Motor neuron (in vitro differentiated cells): ENCODE data around the gene MAP4. TPM values are rescaled to one million over a fixed set of nuclear protein-coding genes. Genes with fewer than 3 reads are reported as not detected.
A peak's percentile ranks its signal among the peaks of the same experiment; 100 is the strongest.
"Not testable (repeated sequence)": the region's sequence is repeated elsewhere in the genome, so short reads cannot be mapped to it uniquely, and the experiment has no call there.

Experiments
- ATAC-seq, 8 experiments: fragments of 200-7000 bp; cut with Tn5 transposase; replicated peaks in 6 of 8; 2 replicates each; pipeline ENCODE4 v1.8.0; 2021; ENCODE audit warnings: mild to moderate bottlenecking in 8 of 8, moderate library complexity in 8 of 8
- H3K27ac ChIP-seq, 2 donors: fragments of 250-450 bp; sonication (Bioruptor Pico); 2 replicates each; pipeline ENCODE4 v1.9.0; 2021; ENCODE audit warnings: antibody characterized with exemption in 2 of 2, mild to moderate bottlenecking in 2 of 2, moderate library complexity in 1 of 2
- H3K4me1 ChIP-seq, 2 donors: fragments of 250-450 bp; sonication (Bioruptor Pico); replicated peaks in 1 of 2; 2 replicates each; pipeline ENCODE4 v1.6.1; 2021; ENCODE audit warnings: antibody characterized with exemption in 2 of 2, mild to moderate bottlenecking in 2 of 2, moderate library complexity in 1 of 2
- H3K4me3 ChIP-seq, 5 donors: fragments of 250-450 bp; sonication (Bioruptor Pico); 2 replicates each; pipeline ENCODE4 v1.9.0; 2021; ENCODE audit warnings: antibody characterized with exemption in 5 of 5, mild to moderate bottlenecking in 5 of 5, moderate library complexity in 4 of 5
- WGBS, 10 experiments: fragments of 450-650 bp; shearing (Covaris generic); methylation state at CpG; one replicate each; pipeline ENCODE4 v1.0.0; 2022; 5-methylcytosine and 5-hydroxymethylcytosine counted together
- in situ Hi-C, 9 experiments: fragments of 400-800 bp; cut with MboI; loops; one replicate each; pipeline ENCODE4 v1.15.0; 2021; ENCODE audit warnings: low sequenced_read_pairs in 9 of 9, low pct_unique_long_range_greater_than_20kb in 2 of 9; ENCODE audit not compliant: unreplicated experiment in 9 of 9
- total RNA-seq, 8 experiments: library from RNA; unstranded; fragments of 300-600 nt; gene quantifications; 2 replicates each; pipeline versions ENCODE4 v1.2.3 to v1.2.4, GENCODE V29; 2022

MAP4 gene
- total RNA-seq, 8 experiments from 2014 or later = 62.7 to 256 (median 142) TPM

- H3K4me1 ChIP-seq, in situ Hi-C loops, H3K27ac ChIP-seq, H3K4me3 ChIP-seq: not testable (repeated sequence)
- 50 to 100% (median 100%) methylated on average over 1 to 6 of the region's 6 CpGs; no CpG with 5 or more reads in 4 of the 10 experiments for WGBS, 10 experiments
- peak in 1 of 8 experiments; percentile 34 for ATAC-seq
Observed at GRCh38 chr3:48008066-48008465, 8.2 kb downstream of the MAP4 start.

- in situ Hi-C loops, ATAC-seq, H3K4me3 ChIP-seq, H3K27ac ChIP-seq, H3K4me1 ChIP-seq: not testable (repeated sequence)
- 60 to 100% (median 95%) methylated on average over 1 to 4 of the region's 6 CpGs; no CpG with 5 or more reads in 4 of the 10 experiments for WGBS, 10 experiments
Observed at GRCh38 chr3:48007361-48007760, 8.9 kb downstream of the MAP4 start.

GRCh38 chr3:48006794-48007193, 9.4 kb downstream of the MAP4 start:
- H3K27ac ChIP-seq, H3K4me3 ChIP-seq, H3K4me1 ChIP-seq, ATAC-seq, in situ Hi-C loops: not testable (repeated sequence)
- WGBS, 10 experiments = 89 to 100% (median 97%) methylated on average over 3 to 4 of the region's 4 CpGs; no CpG with 5 or more reads in 6 of the 10 experiments

- peaks cover 0 to 2% of the 10 kb centered on the region in 2 donors for H3K4me1 ChIP-seq
- H3K4me3 ChIP-seq = no peak overlapping the region
- 80 to 100% (median 100%) methylated on average over 1 to 2 of the region's 5 CpGs; no CpG with 5 or more reads in 7 of the 10 experiments for WGBS, 10 experiments
- in situ Hi-C loops = no loop called here
- H3K27ac ChIP-seq = no peak overlapping the region
- ATAC-seq = no peak
Observed at GRCh38 chr3:48004694-48005093, 11.5 kb downstream of the MAP4 start.

GRCh38 chr3:48002787-48003186, 13.4 kb downstream of the MAP4 start:
- ATAC-seq = no peak
- Histone ChIP-seq H3K4me1 (peaks cover 0 to 2% of the 10 kb centered on the region in 2 donors), H3K4me3 (no peak overlapping the region), H3K27ac (no peak overlapping the region)
- in situ Hi-C loops = no loop called here
- WGBS, 10 experiments = 94 to 100% (median 98%) methylated on average over 2 to 5 of the region's 5 CpGs

- no peak overlapping the region for H3K27ac ChIP-seq
- in situ Hi-C loops = no loop called here
- WGBS, 10 experiments = 82 to 100% (median 96%) methylated on average over 1 to 3 of the region's 4 CpGs; no CpG with 5 or more reads in 2 of the 10 experiments
Observed at GRCh38 chr3:48001991-48002390, 14.2 kb downstream of the MAP4 start.

GRCh38 chr3:48000212-48000611, 16.0 kb downstream of the MAP4 start:
- ATAC-seq = no peak
- in situ Hi-C loops = no loop called here
- 92 to 100% (median 100%) methylated on average over 1 to 2 of the region's 2 CpGs; no CpG with 5 or more reads in 2 of the 10 experiments for WGBS, 10 experiments
- Histone ChIP-seq H3K4me1 (no peaks in the 10 kb centered on the region), H3K27ac (no peak overlapping the region), H3K4me3 (no peak overlapping the region)

More at GRCh38 chr3:48001991-48002390, 14.2 kb downstream of the MAP4 start:
- no peak for ATAC-seq
- Histone ChIP-seq H3K4me3 (no peak overlapping the region), H3K4me1 (peaks cover 0 to 2% of the 10 kb centered on the region in 2 donors)

GRCh38 chr3:47996440-47996839, 19.8 kb downstream of the MAP4 start:
- in situ Hi-C loops = loop anchor here in 3 of 9 experiments (25.0 kb wide), 2 partner anchors 159 to 166 kb away; no protein-coding TSS in a partner anchor
- WGBS, 10 experiments = 91 to 100% (median 100%) methylated on average over 1 to 2 of the region's 2 CpGs; no CpG with 5 or more reads in 2 of the 10 experiments
- no peak for ATAC-seq
- H3K4me1 ChIP-seq = no peaks in the 10 kb centered on the region
- no peak overlapping the region for H3K4me3 ChIP-seq
- H3K27ac ChIP-seq = no peak overlapping the region

GRCh38 chr3:47994180-47994579, 22.0 kb downstream of the MAP4 start:
- no peak for ATAC-seq
- H3K27ac ChIP-seq = no peak overlapping the region
- 74 to 100% (median 88%) methylated on average over 2 to 3 of the region's 3 CpGs for WGBS, 10 experiments
- in situ Hi-C loops = loop anchor here in 3 of 9 experiments (25.0 kb wide), 2 partner anchors 157 to 168 kb away; no protein-coding TSS in a partner anchor
- H3K4me1 ChIP-seq = no peaks in the 10 kb centered on the region
- H3K4me3 ChIP-seq = no peak overlapping the region

GRCh38 chr3:47991341-47991740, 24.9 kb downstream of the MAP4 start:
- 80 to 100% (median 87%) methylated on average over 1 to 7 of the region's 11 CpGs; no CpG with 5 or more reads in 3 of the 10 experiments for WGBS, 10 experiments
- in situ Hi-C loops = loop anchor here in 3 of 9 experiments (25.0 kb wide), 2 partner anchors 154 to 171 kb away; no protein-coding TSS in a partner anchor
- no peak overlapping the region for H3K4me3 ChIP-seq
- ATAC-seq = no peak
- no peaks in the 10 kb centered on the region for H3K4me1 ChIP-seq
- no peak overlapping the region for H3K27ac ChIP-seq

- Histone ChIP-seq H3K4me1 (no peaks in the 10 kb centered on the region), H3K4me3 (no peak overlapping the region), H3K27ac (no peak overlapping the region)
- ATAC-seq = peak; percentile 71 to 99 (median 92)
- WGBS, 10 experiments = 0 to 100% (median 31%) methylated on average over 1 to 2 of the region's 2 CpGs; no CpG with 5 or more reads in 2 of the 10 experiments
- in situ Hi-C loops = loop anchor here in 4 of 9 experiments (10.0 to 25.0 kb wide), 3 partner anchors 153 to 172 kb away; no protein-coding TSS in a partner anchor
Observed at GRCh38 chr3:47989981-47990440, 26.2 kb downstream of the MAP4 start.

GRCh38 chr3:47985381-47985780, 30.8 kb downstream of the MAP4 start:
- in situ Hi-C loops = loop anchor here in 4 of 9 experiments (10.0 to 25.0 kb wide), 3 partner anchors 148 to 177 kb away; no protein-coding TSS in a partner anchor
- Histone ChIP-seq H3K27ac (no peak overlapping the region), H3K4me1 (no peaks in the 10 kb centered on the region), H3K4me3 (no peak overlapping the region)
- ATAC-seq = peak in 3 of 8 experiments; percentile 17 to 37 (median 30)
- WGBS, 10 experiments = 0 to 100% (median 93%) methylated on average over 1 of the region's 1 CpG

- in situ Hi-C loops = loop anchor here in 4 of 9 experiments (10.0 to 25.0 kb wide), 3 partner anchors 147 to 178 kb away; no protein-coding TSS in a partner anchor
- Histone ChIP-seq H3K4me3 (no peak overlapping the region), H3K27ac (no peak overlapping the region), H3K4me1 (no peaks in the 10 kb centered on the region)
- 0 to 100% (median 60%) methylated on average over 1 to 3 of the region's 3 CpGs; no CpG with 5 or more reads in 3 of the 10 experiments for WGBS, 10 experiments
- ATAC-seq = peak in 3 of 8 experiments; percentile 82 to 84 (median 84)
Observed at GRCh38 chr3:47984075-47984728, 32.0 kb downstream of the MAP4 start.
